ENCODE data around the gene FRMD4A. TPM values are rescaled to one million over a fixed set of nuclear protein-coding genes. Genes with fewer than 3 reads are reported as not detected.

The FRMD4A gene
- total RNA-seq, 2 experiments from 2014 or later: 0.17 TPM; not detected in 1

- H3K79me2 ChIP-seq (ENCODE audit: insufficient read depth, low read depth, low read length): no peaks in the 10 kb centered on the region
- H3K4me1 ChIP-seq (ENCODE audit: insufficient read depth, low read length, poor library complexity, severe bottlenecking): no peaks in the 10 kb centered on the region
- H3K36me3 ChIP-seq (ENCODE audit: insufficient read depth, low read length): no peaks in the 10 kb centered on the region
- H3K9me3 ChIP-seq (ENCODE audit: low read length): no peaks in the 10 kb centered on the region
- H4K20me1 ChIP-seq (ENCODE audit: insufficient read depth, low read length): no peaks in the 10 kb centered on the region
- intact Hi-C loops (cut with micrococcal nuclease; ENCODE audit: unreplicated experiment): no loop called here
- CTCF ChIA-PET (ENCODE audit: unreplicated experiment): interaction anchor here (0.6 kb wide), 1 partner anchor 705 kb away, joined by 4 read pairs; no protein-coding TSS in a partner anchor
- H3K9me2 ChIP-seq (ENCODE audit: insufficient read depth, low read length): no peaks in the 10 kb centered on the region
- H3K27ac ChIP-seq (ENCODE audit: low read depth, low read length, poor library complexity, severe bottlenecking): no peak overlapping the region
- no TSS peak for BruUV-seq (replicated peaks)
- H3K4me3 ChIP-seq (ENCODE audit: low read depth, low read length, poor library complexity, severe bottlenecking): no peak overlapping the region
- no peak overlapping the region for H3K4me2 ChIP-seq (ENCODE audit: low read length)
- no peak for DNase-seq (ENCODE audit: low spot score)
- TF ChIP-seq, protein P1, sequence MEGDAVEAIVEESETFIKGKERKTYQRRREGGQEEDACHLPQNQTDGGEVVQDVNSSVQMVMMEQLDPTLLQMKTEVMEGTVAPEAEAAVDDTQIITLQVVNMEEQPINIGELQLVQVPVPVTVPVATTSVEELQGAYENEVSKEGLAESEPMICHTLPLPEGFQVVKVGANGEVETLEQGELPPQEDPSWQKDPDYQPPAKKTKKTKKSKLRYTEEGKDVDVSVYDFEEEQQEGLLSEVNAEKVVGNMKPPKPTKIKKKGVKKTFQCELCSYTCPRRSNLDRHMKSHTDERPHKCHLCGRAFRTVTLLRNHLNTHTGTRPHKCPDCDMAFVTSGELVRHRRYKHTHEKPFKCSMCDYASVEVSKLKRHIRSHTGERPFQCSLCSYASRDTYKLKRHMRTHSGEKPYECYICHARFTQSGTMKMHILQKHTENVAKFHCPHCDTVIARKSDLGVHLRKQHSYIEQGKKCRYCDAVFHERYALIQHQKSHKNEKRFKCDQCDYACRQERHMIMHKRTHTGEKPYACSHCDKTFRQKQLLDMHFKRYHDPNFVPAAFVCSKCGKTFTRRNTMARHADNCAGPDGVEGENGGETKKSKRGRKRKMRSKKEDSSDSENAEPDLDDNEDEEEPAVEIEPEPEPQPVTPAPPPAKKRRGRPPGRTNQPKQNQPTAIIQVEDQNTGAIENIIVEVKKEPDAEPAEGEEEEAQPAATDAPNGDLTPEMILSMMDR (conservative IDR thresholded peaks at IDR 0.05; ENCODE audit: low read length): no peak
- TF ChIP-seq EZH2phosphoT487 (IDR thresholded peaks at IDR 0.05; ENCODE audit: borderline replicate concordance, low read depth, low read length): no peak
- H2AFZ ChIP-seq (ENCODE audit: low read length): no peak overlapping the region
- POLR2A ChIA-PET: interaction anchor here (0.6 to 0.7 kb wide), 2 partner anchors 409 to 641 kb away, joined by 4 to 7 read pairs; no protein-coding TSS in a partner anchor
Measured at GRCh38 chr10:13658871-13659685, 671.6 kb downstream of the FRMD4A start.

DNA sequence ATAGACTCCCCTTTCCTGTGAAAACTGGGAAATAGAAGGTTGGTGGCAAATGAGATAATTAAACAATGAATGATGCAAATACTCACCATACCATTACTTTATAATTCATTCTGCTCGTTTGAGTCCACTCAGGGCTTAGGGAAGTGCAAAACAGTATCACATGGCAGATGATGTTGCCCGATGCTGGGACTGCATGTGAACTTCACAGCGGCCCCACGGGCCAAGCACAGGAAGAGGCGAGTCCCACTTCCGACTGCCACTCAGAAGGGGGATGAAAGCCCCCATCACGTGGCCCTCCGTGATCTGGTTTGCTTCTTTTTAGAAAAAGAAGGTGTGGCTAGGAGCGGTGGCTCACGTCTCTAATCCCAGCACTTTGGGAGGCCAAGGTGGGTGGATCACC is 672.5 kb downstream of the FRMD4A start:
- H3K9me2 ChIP-seq (ENCODE audit: insufficient read depth, low read length): no peaks in the 10 kb centered on the region
- no peaks in the 10 kb centered on the region for H3K36me3 ChIP-seq (ENCODE audit: insufficient read depth, low read length)
- H3K4me1 ChIP-seq (ENCODE audit: insufficient read depth, low read length, poor library complexity, severe bottlenecking): no peaks in the 10 kb centered on the region
- no peak overlapping the region for H3K27ac ChIP-seq (ENCODE audit: low read depth, low read length, poor library complexity, severe bottlenecking)
- no peaks in the 10 kb centered on the region for H4K20me1 ChIP-seq (ENCODE audit: insufficient read depth, low read length)
- no peak overlapping the region for H3K4me2 ChIP-seq (ENCODE audit: low read length)
- intact Hi-C loops (cut with micrococcal nuclease; ENCODE audit: unreplicated experiment): no loop called here
- H3K9me3 ChIP-seq (ENCODE audit: low read length): no peaks in the 10 kb centered on the region
- TF ChIP-seq, protein P1 (conservative IDR thresholded peaks at IDR 0.05; ENCODE audit: low read length): no peak
- TF ChIP-seq EZH2phosphoT487 (IDR thresholded peaks at IDR 0.05; ENCODE audit: borderline replicate concordance, low read depth, low read length): no peak
- no peak overlapping the region for H3K4me3 ChIP-seq (ENCODE audit: low read depth, low read length, poor library complexity, severe bottlenecking)
- no peaks in the 10 kb centered on the region for H3K79me2 ChIP-seq (ENCODE audit: insufficient read depth, low read depth, low read length)
- no TSS peak for BruUV-seq (replicated peaks)
- CTCF ChIA-PET (ENCODE audit: unreplicated experiment): no interaction called here
- H2AFZ ChIP-seq (ENCODE audit: low read length): no peak overlapping the region
- POLR2A ChIA-PET: no interaction called here
- DNase-seq (ENCODE audit: low spot score): no peak

DNA sequence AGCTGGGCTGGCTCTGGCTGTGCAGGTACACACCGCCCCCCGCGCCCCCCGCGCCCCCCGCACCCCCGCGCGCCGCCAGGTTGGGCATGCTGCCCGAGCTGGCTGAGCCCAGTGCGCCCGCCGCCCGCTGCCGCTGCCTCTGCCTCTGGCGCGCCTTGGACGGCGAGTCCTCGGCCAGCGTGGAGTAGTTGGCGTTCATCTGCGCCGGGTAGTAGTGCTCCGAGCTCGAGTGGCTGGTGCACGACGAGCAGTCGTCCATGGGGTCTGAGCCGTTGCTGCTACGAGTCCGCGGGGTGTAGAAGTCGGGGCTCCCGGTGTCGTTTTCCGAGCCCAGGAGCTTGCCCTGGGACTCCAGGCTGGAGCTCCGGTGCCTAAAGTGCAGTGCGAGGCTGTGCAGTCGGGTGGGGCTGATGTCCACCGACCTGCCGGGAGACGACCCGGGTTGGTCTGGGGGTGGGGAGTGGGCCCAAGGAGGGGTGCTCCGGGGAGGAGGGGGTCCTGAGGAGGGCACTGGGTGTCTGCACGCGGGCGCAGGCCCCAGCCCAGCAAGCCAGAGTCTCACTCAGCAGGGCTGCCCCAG is 673.5 kb downstream of the FRMD4A start:
- Histone ChIP-seq H3K36me3 (ENCODE audit: insufficient read depth, low read length) (no peaks in the 10 kb centered on the region), H3K9me3 (ENCODE audit: low read length) (no peaks in the 10 kb centered on the region), H3K79me2 (ENCODE audit: insufficient read depth, low read depth, low read length) (no peaks in the 10 kb centered on the region), H3K9me2 (ENCODE audit: insufficient read depth, low read length) (no peaks in the 10 kb centered on the region), H3K4me1 (ENCODE audit: insufficient read depth, low read length, poor library complexity, severe bottlenecking) (no peaks in the 10 kb centered on the region), H3K4me3 (ENCODE audit: low read depth, low read length, poor library complexity, severe bottlenecking) (no peak overlapping the region), H2AFZ (ENCODE audit: low read length) (no peak overlapping the region), H3K27ac (ENCODE audit: low read depth, low read length, poor library complexity, severe bottlenecking) (no peak overlapping the region), H4K20me1 (ENCODE audit: insufficient read depth, low read length) (no peaks in the 10 kb centered on the region; the same call in 1 of the 2 replicates), H3K4me2 (ENCODE audit: low read length) (no peak overlapping the region)
- ChIA-PET CTCF (ENCODE audit: unreplicated experiment) (no interaction called here), POLR2A (interaction anchor here (0.6 to 0.7 kb wide), 2 partner anchors 30 to 524 kb away, joined by 3 to 4 read pairs; no protein-coding TSS in a partner anchor)
- BruUV-seq (replicated peaks): no TSS peak
- TF ChIP-seq, protein P1 (conservative IDR thresholded peaks at IDR 0.05; ENCODE audit: low read length): no peak
- no peak for TF ChIP-seq EZH2phosphoT487 (IDR thresholded peaks at IDR 0.05; ENCODE audit: borderline replicate concordance, low read depth, low read length)
- DNase-seq (ENCODE audit: low spot score): no peak
- intact Hi-C loops (cut with micrococcal nuclease; ENCODE audit: unreplicated experiment): no loop called here
